ENCODE results near the gene EPS15.

Gene EPS15

GRCh38 chr1:51348147-51348527 lies 170.9 kb downstream of the EPS15 start:
- TF ChIP-seq GATA1 (IDR thresholded peaks at IDR 0.05; ENCODE audit: low read depth, low read length) (no peak), POLR2A (IDR thresholded peaks at IDR 0.05; ENCODE audit: low read length) (no peak)

GRCh38 chr1:51347398-51348146 lies 171.5 kb downstream of the EPS15 start:
- TF ChIP-seq GATA1 (IDR thresholded peaks at IDR 0.05; ENCODE audit: low read depth, low read length) (no peak), POLR2A (IDR thresholded peaks at IDR 0.05; ENCODE audit: low read length) (no peak)
- peak in 1 of 2 experiments; percentile 17 for DNase-seq

More at GRCh38 chr1:51348147-51348527, 170.9 kb downstream of the EPS15 start:
- DNase-seq: no peak

GRCh38 chr1:51346086-51346942 lies 172.8 kb downstream of the EPS15 start:
- no peak for TF ChIP-seq GATA1 (IDR thresholded peaks at IDR 0.05; ENCODE audit: low read depth, low read length)
- TF ChIP-seq POLR2A (IDR thresholded peaks at IDR 0.05; ENCODE audit: low read length): no peak

GRCh38 chr1:51345300-51345687 lies 173.8 kb downstream of the EPS15 start:
- DNase-seq: no peak
- TF ChIP-seq POLR2A (IDR thresholded peaks at IDR 0.05; ENCODE audit: low read length) (no peak), GATA1 (IDR thresholded peaks at IDR 0.05; ENCODE audit: low read depth, low read length) (no peak)

More at GRCh38 chr1:51346086-51346942, 172.8 kb downstream of the EPS15 start:
- peak in 1 of 2 experiments; percentile 16 for DNase-seq

GRCh38 chr1:51344602-51345299 lies 174.3 kb downstream of the EPS15 start:
- TF ChIP-seq POLR2A (IDR thresholded peaks at IDR 0.05; ENCODE audit: low read length): no peak
- no peak for TF ChIP-seq GATA1 (IDR thresholded peaks at IDR 0.05; ENCODE audit: low read depth, low read length)
- DNase-seq: no peak

- no peak for TF ChIP-seq POLR2A (IDR thresholded peaks at IDR 0.05; ENCODE audit: low read length)
- TF ChIP-seq GATA1 (IDR thresholded peaks at IDR 0.05; ENCODE audit: low read depth, low read length): no peak
- no peak for DNase-seq
These were observed 174.8 kb downstream of the EPS15 start for GRCh38 chr1:51344276-51344601.

GRCh38 chr1:51343624-51344023 lies 175.4 kb downstream of the EPS15 start:
- TF ChIP-seq POLR2A (IDR thresholded peaks at IDR 0.05; ENCODE audit: low read length): no peak
- no peak for TF ChIP-seq GATA1 (IDR thresholded peaks at IDR 0.05; ENCODE audit: low read depth, low read length)
- no peak for DNase-seq

- TF ChIP-seq GATA1 (IDR thresholded peaks at IDR 0.05; ENCODE audit: low read depth, low read length) (no peak), POLR2A (IDR thresholded peaks at IDR 0.05; ENCODE audit: low read length) (no peak)
- DNase-seq: no peak
These were observed 176.4 kb downstream of the EPS15 start for GRCh38 chr1:51342591-51343206.

- DNase-seq: peak; percentile 46 to 58
- no peak for TF ChIP-seq POLR2A (IDR thresholded peaks at IDR 0.05; ENCODE audit: low read length)
- no peak for TF ChIP-seq GATA1 (IDR thresholded peaks at IDR 0.05; ENCODE audit: low read depth, low read length)
These were observed 177.1 kb downstream of the EPS15 start for GRCh38 chr1:51341876-51342496.

GRCh38 chr1:51340380-51340779 lies 178.7 kb downstream of the EPS15 start:
- DNase-seq: no peak
- TF ChIP-seq POLR2A (IDR thresholded peaks at IDR 0.05; ENCODE audit: low read length) (no peak), GATA1 (IDR thresholded peaks at IDR 0.05; ENCODE audit: low read depth, low read length) (no peak)

GRCh38 chr1:51336711-51337110 lies 182.4 kb downstream of the EPS15 start:
- no peak for TF ChIP-seq GATA1 (IDR thresholded peaks at IDR 0.05; ENCODE audit: low read depth, low read length)
- no peak for TF ChIP-seq POLR2A (IDR thresholded peaks at IDR 0.05; ENCODE audit: low read length)
- DNase-seq: no peak

GRCh38 chr1:51336004-51336403 lies 183.1 kb downstream of the EPS15 start:
- no peak for DNase-seq
- TF ChIP-seq GATA1 (IDR thresholded peaks at IDR 0.05; ENCODE audit: low read depth, low read length) (no peak), POLR2A (IDR thresholded peaks at IDR 0.05; ENCODE audit: low read length) (no peak)
